Progenitor cell of endocrine pancreas (in vitro differentiated cells): ENCODE measurements around the gene CEP55. TPM values are rescaled to one million over a fixed set of nuclear protein-coding genes. Genes with fewer than 3 reads are reported as not detected.

Experiments
- DNase-seq: peaks from one replicate; pipeline ENCODE4 v3.0.0; 2021; ENCODE audit warnings: low spot score; ENCODE audit not compliant: unreplicated experiment
- H3K27ac Mint-ChIP-seq: 2 replicates; pipeline ENCODE4 v1.8.0; 2021; ENCODE audit warnings: mild to moderate bottlenecking, moderate library complexity, mixed read lengths
- H3K27me3 Mint-ChIP-seq: 2 replicates; pipeline ENCODE4 v1.8.0; 2021; ENCODE audit warnings: mixed read lengths
- H3K36me3 Mint-ChIP-seq: 2 replicates; pipeline ENCODE4 v1.8.0; 2022; ENCODE audit warnings: mixed read lengths; ENCODE audit not compliant: insufficient read depth
- H3K4me1 Mint-ChIP-seq: 2 replicates; pipeline ENCODE4 v1.8.0; 2021; ENCODE audit warnings: low read depth, mixed read lengths
- H3K4me3 Mint-ChIP-seq: 2 replicates; pipeline ENCODE4 v1.8.0; 2021; ENCODE audit warnings: low read depth, mild to moderate bottlenecking, moderate library complexity, mixed read lengths
- H3K9me3 Mint-ChIP-seq: 2 replicates; pipeline ENCODE4 v1.8.0; 2021; ENCODE audit warnings: low read depth, mixed read lengths
- CTCF ChIP-seq: fragments of 200-600 bp; sonication (generic); IDR thresholded peaks from one replicate; pipeline ENCODE4 v1.5.0; 2021; ENCODE audit warnings: antibody characterized with exemption, mild to moderate bottlenecking; ENCODE audit not compliant: unreplicated experiment
- total RNA-seq: library from RNA; stranded (reverse); gene quantifications from 2 replicates; pipeline ENCODE4 v1.2.1, GENCODE V29; 2021

CEP55 gene
- total RNA-seq, 1 donor from 2014 or later, result 9.1 TPM

- Mint-ChIP-seq H3K36me3 (peaks cover 2% of the 10 kb centered on the region), H3K4me1 (peaks cover 9% of the 10 kb centered on the region), H3K4me3 (no peak overlapping the region), H3K9me3 (peaks cover 4% of the 10 kb centered on the region), H3K27ac (no peak overlapping the region), H3K27me3 (no peaks in the 10 kb centered on the region)
- TF ChIP-seq CTCF, result no peak
- no peak for DNase-seq
These were observed 27.0 kb upstream of the CEP55 start for GRCh38 chr10:93469454-93469853.

- H3K4me1 Mint-ChIP-seq, result peaks cover 7% of the 10 kb centered on the region
- TF ChIP-seq CTCF, result no peak
- H3K27me3 Mint-ChIP-seq, result no peaks in the 10 kb centered on the region
- peaks cover 2% of the 10 kb centered on the region for H3K36me3 Mint-ChIP-seq
- peaks cover 4% of the 10 kb centered on the region for H3K9me3 Mint-ChIP-seq
- H3K27ac Mint-ChIP-seq, result peak overlapping the region; percentile 92
- no peak overlapping the region for H3K4me3 Mint-ChIP-seq
- DNase-seq, result no peak
These were observed 25.2 kb upstream of the CEP55 start for GRCh38 chr10:93471110-93471651.

- Mint-ChIP-seq H3K27me3 (no peaks in the 10 kb centered on the region), H3K36me3 (peaks cover 5% of the 10 kb centered on the region), H3K27ac (no peak overlapping the region), H3K4me3 (no peak overlapping the region), H3K9me3 (peaks cover 4% of the 10 kb centered on the region), H3K4me1 (peaks cover 4% of the 10 kb centered on the region)
- no peak for DNase-seq
- TF ChIP-seq CTCF, result no peak
These were observed 23.3 kb upstream of the CEP55 start for GRCh38 chr10:93473161-93473560.

- no peak for TF ChIP-seq CTCF
- H3K9me3 Mint-ChIP-seq, result peaks cover 4% of the 10 kb centered on the region
- H3K36me3 Mint-ChIP-seq, result peaks cover 5% of the 10 kb centered on the region
- no peaks in the 10 kb centered on the region for H3K27me3 Mint-ChIP-seq
- H3K4me3 Mint-ChIP-seq, result no peak overlapping the region
- peak overlapping the region; percentile 36 for H3K27ac Mint-ChIP-seq
- no peak for DNase-seq
- peaks cover 4% of the 10 kb centered on the region for H3K4me1 Mint-ChIP-seq
These were observed 22.5 kb upstream of the CEP55 start for GRCh38 chr10:93473804-93474472.

GRCh38 chr10:93475227-93475626 is 21.2 kb upstream of the CEP55 start:
- no peak for DNase-seq
- H3K27me3 Mint-ChIP-seq, result no peaks in the 10 kb centered on the region
- TF ChIP-seq CTCF, result no peak
- peaks cover 5% of the 10 kb centered on the region for H3K4me1 Mint-ChIP-seq
- no peak overlapping the region for H3K27ac Mint-ChIP-seq
- H3K4me3 Mint-ChIP-seq, result no peak overlapping the region
- H3K36me3 Mint-ChIP-seq, result peaks cover 5% of the 10 kb centered on the region
- peaks cover 4% of the 10 kb centered on the region for H3K9me3 Mint-ChIP-seq
